ENCODE data around the gene KCNJ10.

Gene KCNJ10

GRCh38 chr1:160094291-160094625 lies 24.3 kb upstream of the KCNJ10 start:
- Histone ChIP-seq H3K79me2 (ENCODE audit: control insufficient read depth, low read length) (peaks cover 28% of the 10 kb centered on the region), H3F3A (ENCODE audit: control insufficient read depth, insufficient read depth) (no peaks in the 10 kb centered on the region), H4K20me1 (ENCODE audit: control insufficient read depth, insufficient read depth, low read depth, low read length) (no peaks in the 10 kb centered on the region), H3K36me3 (ENCODE audit: control insufficient read depth, low read length) (peaks cover 28% of the 10 kb centered on the region; the same call in 1 of the 2 replicates), H3K27ac (ENCODE audit: low read depth, low read length) (no peak overlapping the region), H3K27me3 (ENCODE audit: control insufficient read depth, low read length) (no peaks in the 10 kb centered on the region), H3K4me1 (ENCODE audit: control insufficient read depth, low read length) (peaks cover 22% of the 10 kb centered on the region), H3K4me3 (ENCODE audit: low read length) (no peak overlapping the region), H3K4me2 (ENCODE audit: low read length) (no peak overlapping the region), H3K9me2 (replicated peaks; ENCODE audit: control insufficient read depth, low read length) (no peaks in the 10 kb centered on the region), H3K9me3 (ENCODE audit: control insufficient read depth, insufficient read depth, low read length) (no peaks in the 10 kb centered on the region)
- TF ChIP-seq, protein P1, sequence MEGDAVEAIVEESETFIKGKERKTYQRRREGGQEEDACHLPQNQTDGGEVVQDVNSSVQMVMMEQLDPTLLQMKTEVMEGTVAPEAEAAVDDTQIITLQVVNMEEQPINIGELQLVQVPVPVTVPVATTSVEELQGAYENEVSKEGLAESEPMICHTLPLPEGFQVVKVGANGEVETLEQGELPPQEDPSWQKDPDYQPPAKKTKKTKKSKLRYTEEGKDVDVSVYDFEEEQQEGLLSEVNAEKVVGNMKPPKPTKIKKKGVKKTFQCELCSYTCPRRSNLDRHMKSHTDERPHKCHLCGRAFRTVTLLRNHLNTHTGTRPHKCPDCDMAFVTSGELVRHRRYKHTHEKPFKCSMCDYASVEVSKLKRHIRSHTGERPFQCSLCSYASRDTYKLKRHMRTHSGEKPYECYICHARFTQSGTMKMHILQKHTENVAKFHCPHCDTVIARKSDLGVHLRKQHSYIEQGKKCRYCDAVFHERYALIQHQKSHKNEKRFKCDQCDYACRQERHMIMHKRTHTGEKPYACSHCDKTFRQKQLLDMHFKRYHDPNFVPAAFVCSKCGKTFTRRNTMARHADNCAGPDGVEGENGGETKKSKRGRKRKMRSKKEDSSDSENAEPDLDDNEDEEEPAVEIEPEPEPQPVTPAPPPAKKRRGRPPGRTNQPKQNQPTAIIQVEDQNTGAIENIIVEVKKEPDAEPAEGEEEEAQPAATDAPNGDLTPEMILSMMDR (IDR thresholded peaks at IDR 0.05; ENCODE audit: low read depth, low read length, poor library complexity, severe bottlenecking), result no peak
- TF ChIP-seq EZH2phosphoT487 (IDR thresholded peaks at IDR 0.05; ENCODE audit: borderline replicate concordance, low read length), result no peak

- Histone ChIP-seq H3K4me2 (ENCODE audit: low read length) (no peak overlapping the region), H4K20me1 (ENCODE audit: control insufficient read depth, insufficient read depth, low read depth, low read length) (no peaks in the 10 kb centered on the region), H3K79me2 (ENCODE audit: control insufficient read depth, low read length) (peaks cover 28% of the 10 kb centered on the region), H3K4me1 (ENCODE audit: control insufficient read depth, low read length) (peaks cover 19% of the 10 kb centered on the region), H3F3A (ENCODE audit: control insufficient read depth, insufficient read depth) (no peaks in the 10 kb centered on the region), H3K9me2 (replicated peaks; ENCODE audit: control insufficient read depth, low read length) (no peaks in the 10 kb centered on the region), H3K36me3 (ENCODE audit: control insufficient read depth, low read length) (peaks cover 28% of the 10 kb centered on the region; the same call in 1 of the 2 replicates), H3K27me3 (ENCODE audit: control insufficient read depth, low read length) (no peaks in the 10 kb centered on the region), H3K27ac (ENCODE audit: low read depth, low read length) (no peak overlapping the region), H3K9me3 (ENCODE audit: control insufficient read depth, insufficient read depth, low read length) (no peaks in the 10 kb centered on the region), H3K4me3 (ENCODE audit: low read length) (no peak overlapping the region)
- TF ChIP-seq EZH2phosphoT487 (IDR thresholded peaks at IDR 0.05; ENCODE audit: borderline replicate concordance, low read length), result no peak
- TF ChIP-seq, protein P1 (IDR thresholded peaks at IDR 0.05; ENCODE audit: low read depth, low read length, poor library complexity, severe bottlenecking), result no peak
Observed at GRCh38 chr1:160093624-160094290, 23.8 kb upstream of the KCNJ10 start.

DNA sequence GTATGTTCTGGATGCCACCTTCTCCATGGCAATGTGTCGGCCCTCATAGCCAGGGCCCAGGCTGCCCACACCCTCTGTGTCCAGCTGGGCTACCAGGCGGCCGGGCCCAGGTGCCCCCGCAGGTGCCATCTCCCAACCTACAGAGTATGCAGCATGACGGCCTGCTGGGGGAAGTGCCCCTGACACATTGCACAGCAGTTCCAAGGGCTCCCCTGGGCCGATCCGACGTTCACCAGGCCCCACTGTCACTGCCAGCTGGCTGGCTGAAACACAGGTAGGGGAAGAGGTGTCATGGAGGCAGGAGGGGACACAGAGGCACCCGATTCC lies 23.1 kb upstream of the KCNJ10 start:
- peaks cover 30% of the 10 kb centered on the region; the same call in 1 of the 2 replicates for H3K36me3 ChIP-seq (ENCODE audit: control insufficient read depth, low read length)

More for the DNA sequence above, 23.1 kb upstream of the KCNJ10 start:
- Histone ChIP-seq H3K79me2 (ENCODE audit: control insufficient read depth, low read length) (peaks cover 25% of the 10 kb centered on the region), H3K9me3 (ENCODE audit: control insufficient read depth, insufficient read depth, low read length) (no peaks in the 10 kb centered on the region), H3K27ac (ENCODE audit: low read depth, low read length) (no peak overlapping the region), H3K4me2 (ENCODE audit: low read length) (no peak overlapping the region), H3K27me3 (ENCODE audit: control insufficient read depth, low read length) (no peaks in the 10 kb centered on the region), H4K20me1 (ENCODE audit: control insufficient read depth, insufficient read depth, low read depth, low read length) (no peaks in the 10 kb centered on the region), H3K4me3 (ENCODE audit: low read length) (no peak overlapping the region), H3K4me1 (ENCODE audit: control insufficient read depth, low read length) (peaks cover 19% of the 10 kb centered on the region), H3K9me2 (replicated peaks; ENCODE audit: control insufficient read depth, low read length) (no peaks in the 10 kb centered on the region), H3F3A (ENCODE audit: control insufficient read depth, insufficient read depth) (no peaks in the 10 kb centered on the region)
- TF ChIP-seq, protein P1 (IDR thresholded peaks at IDR 0.05; ENCODE audit: low read depth, low read length, poor library complexity, severe bottlenecking), result no peak
- no peak for TF ChIP-seq EZH2phosphoT487 (IDR thresholded peaks at IDR 0.05; ENCODE audit: borderline replicate concordance, low read length)
